ENCODE data around the gene COL18A1. TPM values are rescaled to one million over a fixed set of nuclear protein-coding genes. Genes with fewer than 3 reads are reported as not detected.
"Not testable (repeated sequence)": the region's sequence is repeated elsewhere in the genome, so short reads cannot be mapped to it uniquely, and the experiment has no call there.

The COL18A1 gene
- total and polyA plus RNA-seq, 2 donors (not counting 1 experiment from before 2014, with no cell fraction given), result 15.6 to 24.7 TPM

DNA sequence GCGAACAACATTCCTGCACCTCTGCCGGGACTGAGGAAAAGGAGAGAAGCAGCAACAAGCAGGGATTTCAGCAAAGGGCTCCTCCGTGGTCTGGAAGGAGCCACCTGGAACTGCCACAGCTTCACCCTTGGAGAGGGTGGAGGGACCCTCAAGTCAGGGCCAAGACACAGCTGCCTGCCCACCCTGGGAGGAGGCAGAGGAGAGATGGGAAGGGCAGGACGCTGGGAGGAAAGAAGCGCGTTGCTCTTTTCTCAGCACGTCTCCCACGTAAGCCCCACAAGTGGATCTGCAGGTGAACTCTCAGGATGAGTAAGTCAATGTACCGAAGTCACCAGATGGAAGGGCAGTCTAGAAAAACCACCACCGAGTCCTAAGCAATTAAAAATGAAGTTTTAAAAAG is 97.6 kb downstream of the COL18A1 start:
- Histone ChIP-seq H3K27ac (ENCODE audit: low read length in 2 of 2) (no peak overlapping the region), H3K4me3 (ENCODE audit: control extremely low read depth in 1 of 5, extremely low read depth in 1 of 5, insufficient read depth in 1 of 5, low read depth in 2 of 5, low read length in 4 of 5) (no peak overlapping the region), H3K36me3 (replicated peaks in 1 of 2; ENCODE audit: control extremely low read depth in 1 of 2, control insufficient read depth in 1 of 2, extremely low read depth in 1 of 2, insufficient read depth in 2 of 2, low read length in 1 of 2) (no peaks in the 10 kb centered on the region), H4K20me1 (ENCODE audit: control insufficient read depth, insufficient read depth, low read length, poor library complexity, severe bottlenecking) (no peaks in the 10 kb centered on the region), H3K9ac (ENCODE audit: low read length) (no peak overlapping the region), H2AFZ (ENCODE audit: insufficient read depth, low read depth, low read length, poor library complexity, severe bottlenecking) (no peak overlapping the region), H3K27me3 (replicated peaks in 1 of 4; ENCODE audit: control extremely low read depth in 1 of 4, control insufficient read depth in 3 of 4, insufficient read depth in 4 of 4, low read length in 3 of 4) (no peaks in the 10 kb centered on the region), H3K79me2 (ENCODE audit: control insufficient read depth, insufficient read depth, low read length) (no peaks in the 10 kb centered on the region), H3K9me3 (ENCODE audit: control extremely low read depth in 1 of 3, control insufficient read depth in 2 of 3, insufficient read depth in 1 of 3, low read length in 2 of 3) (no peaks in the 10 kb centered on the region), H3K4me2 (replicated peaks; ENCODE audit: low read depth, low read length, poor library complexity, severe bottlenecking) (no peak overlapping the region), H3K4me1 (ENCODE audit: control insufficient read depth in 2 of 2, insufficient read depth in 2 of 2, low read length in 2 of 2) (no peaks in the 10 kb centered on the region)
- no peak overlapping the region for H3K27ac Mint-ChIP-seq
- no peaks in the 10 kb centered on the region for H3K9me3 Mint-ChIP-seq (ENCODE audit: insufficient read depth)
- H3K27me3 Mint-ChIP-seq, result peaks cover 4% of the 10 kb centered on the region
- ChIA-PET CTCF (no interaction called here), POLR2A (no interaction called here)
- intact Hi-C loops (cut with micrococcal nuclease), result no loop called here
- H3K4me3 Mint-ChIP-seq, result no peak overlapping the region
- no peak for ATAC-seq (ENCODE audit: low read depth)
- WGBS (ENCODE audit: insufficient coverage), result 91% methylated on average over 8 of the region's 10 CpGs
- TF ChIP-seq, protein P1, sequence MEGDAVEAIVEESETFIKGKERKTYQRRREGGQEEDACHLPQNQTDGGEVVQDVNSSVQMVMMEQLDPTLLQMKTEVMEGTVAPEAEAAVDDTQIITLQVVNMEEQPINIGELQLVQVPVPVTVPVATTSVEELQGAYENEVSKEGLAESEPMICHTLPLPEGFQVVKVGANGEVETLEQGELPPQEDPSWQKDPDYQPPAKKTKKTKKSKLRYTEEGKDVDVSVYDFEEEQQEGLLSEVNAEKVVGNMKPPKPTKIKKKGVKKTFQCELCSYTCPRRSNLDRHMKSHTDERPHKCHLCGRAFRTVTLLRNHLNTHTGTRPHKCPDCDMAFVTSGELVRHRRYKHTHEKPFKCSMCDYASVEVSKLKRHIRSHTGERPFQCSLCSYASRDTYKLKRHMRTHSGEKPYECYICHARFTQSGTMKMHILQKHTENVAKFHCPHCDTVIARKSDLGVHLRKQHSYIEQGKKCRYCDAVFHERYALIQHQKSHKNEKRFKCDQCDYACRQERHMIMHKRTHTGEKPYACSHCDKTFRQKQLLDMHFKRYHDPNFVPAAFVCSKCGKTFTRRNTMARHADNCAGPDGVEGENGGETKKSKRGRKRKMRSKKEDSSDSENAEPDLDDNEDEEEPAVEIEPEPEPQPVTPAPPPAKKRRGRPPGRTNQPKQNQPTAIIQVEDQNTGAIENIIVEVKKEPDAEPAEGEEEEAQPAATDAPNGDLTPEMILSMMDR (IDR thresholded peaks at IDR 0.05), result no peak
- no peak for TF ChIP-seq EZH2 (IDR thresholded peaks at IDR 0.05; ENCODE audit: borderline replicate concordance, insufficient read depth, low read depth, low read length, poor library complexity, severe bottlenecking)
- no peak for DNase-seq
- no peaks in the 10 kb centered on the region for H3K4me1 Mint-ChIP-seq

DNA sequence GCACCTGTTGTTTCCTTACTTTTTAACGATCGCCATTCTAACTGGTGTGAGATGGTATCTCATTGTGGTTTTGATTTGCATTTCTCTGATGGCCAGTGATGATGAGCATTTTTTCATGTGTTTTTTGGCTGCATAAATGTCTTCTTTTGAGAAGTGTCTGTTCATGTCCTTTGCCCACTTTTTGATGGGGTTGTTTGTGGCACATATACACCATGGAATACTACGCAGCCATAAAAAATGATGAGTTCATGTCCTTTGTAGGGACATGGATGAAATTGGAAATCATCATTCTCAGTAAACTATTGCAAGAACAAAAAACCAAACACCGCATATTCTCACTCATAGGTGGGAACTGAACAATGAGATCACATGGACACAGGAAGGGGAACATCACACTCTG is 98.3 kb downstream of the COL18A1 start:
- WGBS (ENCODE audit: insufficient coverage), result no CpG with 5 or more reads among the region's 4 CpGs
- intact Hi-C loops (cut with micrococcal nuclease); H3K4me1 Mint-ChIP-seq; H3K4me3 Mint-ChIP-seq; H3K27ac Mint-ChIP-seq; CTCF ChIA-PET; H3K9me3 Mint-ChIP-seq (ENCODE audit: insufficient read depth); H3K4me3 ChIP-seq (ENCODE audit: control extremely low read depth in 1 of 5, extremely low read depth in 1 of 5, insufficient read depth in 1 of 5, low read depth in 2 of 5, low read length in 4 of 5); H3K79me2 ChIP-seq (ENCODE audit: control insufficient read depth, insufficient read depth, low read length); H3K9me3 ChIP-seq (ENCODE audit: control extremely low read depth in 1 of 3, control insufficient read depth in 2 of 3, insufficient read depth in 1 of 3, low read length in 2 of 3); H3K4me1 ChIP-seq (ENCODE audit: control insufficient read depth in 2 of 2, insufficient read depth in 2 of 2, low read length in 2 of 2); H3K27ac ChIP-seq (ENCODE audit: low read length in 2 of 2); DNase-seq; H3K4me2 ChIP-seq (replicated peaks; ENCODE audit: low read depth, low read length, poor library complexity, severe bottlenecking); ATAC-seq (ENCODE audit: low read depth); H2AFZ ChIP-seq (ENCODE audit: insufficient read depth, low read depth, low read length, poor library complexity, severe bottlenecking); H3K36me3 ChIP-seq (replicated peaks in 1 of 2; ENCODE audit: control extremely low read depth in 1 of 2, control insufficient read depth in 1 of 2, extremely low read depth in 1 of 2, insufficient read depth in 2 of 2, low read length in 1 of 2); POLR2A ChIA-PET; H4K20me1 ChIP-seq (ENCODE audit: control insufficient read depth, insufficient read depth, low read length, poor library complexity, severe bottlenecking); H3K27me3 ChIP-seq (replicated peaks in 1 of 4; ENCODE audit: control extremely low read depth in 1 of 4, control insufficient read depth in 3 of 4, insufficient read depth in 4 of 4, low read length in 3 of 4); H3K27me3 Mint-ChIP-seq; H3K9ac ChIP-seq (ENCODE audit: low read length): not testable (repeated sequence)
